ENCODE measurements around the gene ALDH9A1.

Gene ALDH9A1

GRCh38 chr1:165623624-165624023 lies 74.7 kb downstream of the ALDH9A1 start:
- no peak for DNase-seq (ENCODE audit: low read depth in 2 of 2)

DNA sequence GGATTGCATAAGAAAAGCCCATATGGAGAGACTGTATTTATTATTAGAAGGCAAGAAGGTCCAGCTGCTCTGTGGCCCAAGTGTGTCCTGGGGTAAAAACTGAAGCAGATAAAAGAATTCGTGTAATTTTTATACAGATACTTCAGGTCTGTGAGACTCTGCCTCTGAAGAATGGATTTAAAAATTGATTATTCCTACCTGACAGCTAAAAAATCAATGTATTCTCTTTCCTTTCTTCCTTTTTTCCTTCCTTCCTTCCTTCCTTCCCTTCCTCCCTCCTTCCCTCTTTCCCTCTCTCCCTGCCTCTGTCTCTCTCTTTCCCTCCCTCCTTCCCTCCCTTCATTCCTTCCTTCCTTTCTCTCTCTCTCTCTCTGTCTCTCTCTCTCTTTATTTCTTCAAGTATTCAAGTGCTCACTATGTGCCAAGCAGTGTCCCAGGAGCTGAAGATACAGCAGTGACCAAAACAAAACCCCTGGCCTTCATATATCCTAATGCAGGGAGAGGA lies 78.7 kb downstream of the ALDH9A1 start:
- DNase-seq (ENCODE audit: low read depth in 2 of 2), result no peak

DNA sequence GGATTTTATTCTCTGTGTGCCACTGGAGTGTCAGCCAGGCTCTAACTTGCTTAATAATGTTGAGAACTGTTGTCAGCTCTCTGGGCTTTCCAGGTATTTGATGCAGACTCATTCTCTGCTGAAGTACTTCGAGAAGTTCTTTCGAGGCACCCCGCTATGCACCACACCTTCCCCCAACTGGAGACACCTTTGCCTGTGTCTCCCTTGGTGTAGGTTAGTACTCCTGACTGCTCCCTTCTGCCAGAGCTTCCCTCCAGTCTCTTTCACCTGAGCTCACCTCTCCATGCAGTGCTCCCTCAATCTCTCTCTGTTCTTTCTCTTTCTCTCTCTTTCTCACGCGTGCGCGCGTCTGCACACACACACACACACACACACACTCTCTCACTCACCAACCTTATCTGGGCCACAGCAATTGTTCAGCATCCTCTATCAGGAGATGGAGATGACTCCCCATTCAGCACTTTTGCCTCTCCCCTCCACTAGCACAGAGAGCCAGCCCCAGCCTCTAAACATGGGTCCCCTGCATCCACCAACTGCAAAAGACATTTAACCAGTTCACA lies 81.3 kb downstream of the ALDH9A1 start:
- no peak for DNase-seq (ENCODE audit: low read depth in 2 of 2)

GRCh38 chr1:165616054-165616612 lies 82.2 kb downstream of the ALDH9A1 start:
- DNase-seq (ENCODE audit: low read depth in 2 of 2), result no peak
